GM12878 (cell line): ENCODE results near the gene MAP4K4. TPM values are rescaled to one million over a fixed set of nuclear protein-coding genes. Genes with fewer than 3 reads are reported as not detected.

Experiments
- ATAC-seq: fragments of 200-7000 bp; cut with Tn5 transposase; 3 replicates; pipeline ENCODE4 v1.9.1; 2020; ENCODE audit warnings: mild to moderate bottlenecking, moderate library complexity
- BruUV-seq: library from RNA; stranded (reverse); fragments of 400-500 nt; replicated peaks from 2 replicates; lab custom pipeline; 2021; lab: Mats Ljungman, UMichigan
- CTCF ChIA-PET: fragments of 300-600 bp; sonication (Branson Sonifier 250); formaldehyde crosslinking; extraction: SDS; loops from one replicate; lab custom pipeline; 2021; ENCODE audit warnings: inconsistent platforms; lab: Yijun Ruan, JAX
- POLR2A ChIA-PET: fragments of 350-600 bp; formaldehyde crosslinking; extraction: SDS; loops from one replicate; lab custom pipeline; 2021; ENCODE audit warnings: inconsistent platforms; lab: Charles Lee
- RAD21 ChIA-PET: fragments of 300-600 bp; sonication (Branson Sonifier 250); formaldehyde crosslinking; loops from one replicate; lab custom pipeline; 2023; ENCODE audit warnings: antibody characterized with exemption; ENCODE audit not compliant: unreplicated experiment; lab: Charles Lee
- SMC1A ChIA-PET: fragments of 300-600 bp; sonication (Branson Sonifier 250); formaldehyde crosslinking; loops from one replicate; lab custom pipeline; 2023; ENCODE audit not compliant: unreplicated experiment, uncharacterized antibody; lab: Charles Lee
- DNase-seq: peaks from one replicate; pipeline ENCODE4 v3.0.0-alpha.2; 2011; ENCODE audit warnings: low read depth, low spot score
- FAIRE-seq: peaks from 3 replicates; lab custom pipeline; 2011; peaks lifted over from hg19 to GRCh38; lab: Jason Lieb, UNC
- H2AFZ ChIP-seq: 2 replicates; pipeline ENCODE4 v1.6.0; 2011; ENCODE audit warnings: low read depth, low read length, control low read depth; ENCODE audit not compliant: control insufficient read depth
- H3K27ac ChIP-seq: 2 replicates; pipeline ENCODE4 v1.5.1; 2011; ENCODE audit warnings: control low read depth; ENCODE audit not compliant: control insufficient read depth, insufficient read depth
- H3K27me3 ChIP-seq, 2 experiments: replicated peaks in 1 of 2; 2 replicates each; pipeline versions ENCODE4 v1.6.0 to v1.6.1; 2011; ENCODE audit warnings: low read length in 1 of 2; ENCODE audit not compliant: control insufficient read depth in 2 of 2, insufficient read depth in 2 of 2
- H3K36me3 ChIP-seq, 2 experiments: 2 replicates each; pipeline ENCODE4 v1.5.1; 2011; ENCODE audit warnings: low read length in 1 of 2; ENCODE audit not compliant: control insufficient read depth in 2 of 2, insufficient read depth in 2 of 2
- H3K4me1 ChIP-seq: 2 replicates; pipeline ENCODE4 v1.6.1; 2011; ENCODE audit warnings: mild to moderate bottlenecking, low read length, moderate library complexity, mixed read lengths; ENCODE audit not compliant: control insufficient read depth, insufficient read depth
- H3K4me2 ChIP-seq: 2 replicates; pipeline ENCODE4 v1.6.0; 2011; ENCODE audit warnings: control low read depth; ENCODE audit not compliant: control insufficient read depth, insufficient read depth
- H3K4me3 ChIP-seq: fragments of 200-600 bp; sonication (generic); 2 replicates; pipeline ENCODE4 v1.5.1; 2016
- H3K79me2 ChIP-seq: 2 replicates; pipeline ENCODE4 v1.6.0; 2011; ENCODE audit warnings: low read length; ENCODE audit not compliant: control insufficient read depth, insufficient read depth
- H3K9ac ChIP-seq: 2 replicates; pipeline ENCODE4 v1.8.0; 2011; ENCODE audit warnings: low read length, control low read depth, mixed read lengths; ENCODE audit not compliant: control insufficient read depth, insufficient read depth
- H3K9me3 ChIP-seq: replicated peaks from 3 replicates; pipeline ENCODE4 v1.5.1; 2011; ENCODE audit warnings: mild to moderate bottlenecking, low read length; ENCODE audit not compliant: control insufficient read depth, insufficient read depth
- H4K20me1 ChIP-seq: 2 replicates; pipeline ENCODE4 v1.6.0; 2011; ENCODE audit not compliant: control insufficient read depth, insufficient read depth
- BCL11A ChIP-seq: IDR thresholded peaks from 2 replicates; pipeline ENCODE4 v1.6.1; 2011; ENCODE audit warnings: low read depth, low read length
- GATAD2B ChIP-seq: fragments of 450-650 bp; conservative IDR thresholded peaks from 2 replicates; pipeline ENCODE4 v1.6.1; 2017; ENCODE audit warnings: low read depth, mild to moderate bottlenecking, moderate library complexity
- HCFC1 ChIP-seq: fragments of 150-350 bp; IDR thresholded peaks from 2 replicates; pipeline ENCODE4 v1.6.1; 2014; ENCODE audit warnings: low read length
- HDGF ChIP-seq: fragments of 450-650 bp; IDR thresholded peaks from 2 replicates; pipeline ENCODE4 v1.6.1; 2016; ENCODE audit warnings: antibody characterized with exemption
- KAT2A ChIP-seq: conservative IDR thresholded peaks from 2 replicates; pipeline ENCODE4 v1.6.1; 2011; ENCODE audit warnings: low read depth, low read length; ENCODE audit not compliant: control insufficient read depth
- MXI1 ChIP-seq: fragments of 150-350 bp; IDR thresholded peaks from 2 replicates; pipeline ENCODE4 v1.6.1; 2011; ENCODE audit warnings: low read depth, mild to moderate bottlenecking, inconsistent platforms, low read length, improper control_type of control experiment
- PML ChIP-seq: IDR thresholded peaks from 2 replicates; pipeline ENCODE4 v1.6.1; 2012; ENCODE audit warnings: low read length, inconsistent platforms
- RAD21 ChIP-seq: IDR thresholded peaks from 2 replicates; pipeline ENCODE4 v1.6.1; 2011; ENCODE audit warnings: mild to moderate bottlenecking, low read depth, low read length, moderate library complexity; ENCODE audit not compliant: insufficient read depth
- RAD51 ChIP-seq: fragments of 450-650 bp; IDR thresholded peaks from 2 replicates; pipeline ENCODE4 v1.6.1; 2016; ENCODE audit warnings: moderate library complexity, mild to moderate bottlenecking, inconsistent platforms
- RELA ChIP-seq: fragments of 450-650 bp; IDR thresholded peaks from 2 replicates; pipeline ENCODE4 v1.8.0; 2014; ENCODE audit warnings: borderline replicate concordance; ENCODE audit not compliant: partially characterized antibody
- SMAD1 ChIP-seq: fragments of 450-650 bp; IDR thresholded peaks from 2 replicates; pipeline ENCODE4 v1.6.1; 2018; ENCODE audit warnings: mild to moderate bottlenecking, low read depth; ENCODE audit not compliant: partially characterized antibody
- SREBF1 ChIP-seq: IDR thresholded peaks from 2 replicates; pipeline ENCODE4 v1.6.1; 2012; ENCODE audit warnings: mild to moderate bottlenecking, low read length
- TARDBP ChIP-seq: IDR thresholded peaks from 2 replicates; pipeline ENCODE4 v1.6.1; 2016; ENCODE audit warnings: borderline replicate concordance
- WRNIP1 ChIP-seq: IDR thresholded peaks from 2 replicates; pipeline ENCODE4 v1.6.1; 2011; ENCODE audit warnings: low read depth, low read length, improper control_type of control experiment, borderline replicate concordance
- WGBS: methylation state at CpG from one replicate; pipeline ENCODE4 v1.1.6; 2016; ENCODE audit warnings: low lambda C conversion rate; ENCODE audit not compliant: insufficient replicate concordance, insufficient coverage; ENCODE audit errors: missing lambda C conversion rate; 5-methylcytosine and 5-hydroxymethylcytosine counted together
- in situ Hi-C: fragments of 300-500 bp; cut with MboI; formaldehyde crosslinking; loops from 9 replicates; pipeline ENCODE4 v1.14.3; 2018; ENCODE audit warnings: mixed read lengths
- intact Hi-C: fragments of 100-400 bp; cut with micrococcal nuclease; formaldehyde crosslinking; loops from one replicate; pipeline ENCODE4 v1.14.2; 2022; ENCODE audit not compliant: unreplicated experiment
- polyA plus RNA-seq, 11 experiments: library from polyadenylated mRNA; depleted of rRNA in 4 of 11; unstranded in 6 of 11; stranded (reverse) in 5 of 11; fragments of >200 nt; fragmentation: Nextera tagmentation in 4 of 11; fragmentation: Illumina TruSeq in 1 of 11; extraction: Ambion mirVana in 4 of 11; extraction: Trizol in 1 of 11; gene quantifications; 1 replicate in 1 of 11; 2 replicates in 10 of 11; pipeline versions ENCODE4 v1.2.1 to v1.2.3, GENCODE V29; 2011 to 2016; ENCODE audit warnings: inconsistent platforms in 2 of 11, missing spikeins in 2 of 11, low read depth in 1 of 11
- total RNA-seq, 4 experiments: library from RNA; depleted of rRNA in 3 of 4; stranded (reverse); fragments of >200 nt in 3 of 4; fragmentation: Illumina TruSeq in 1 of 4; extraction: Trizol in 1 of 4; gene quantifications; 2 replicates each; pipeline versions ENCODE4 v1.2.1 to v1.2.3, GENCODE V29; 2013 to 2021
- TF ChIP-seq, protein P1 (sequence below): IDR thresholded peaks from 2 replicates; pipeline ENCODE4 v1.6.1; 2011; ENCODE audit warnings: borderline replicate concordance, low read depth, mild to moderate bottlenecking, moderate library complexity, mixed read lengths, low read length; ENCODE audit not compliant: insufficient read depth; ENCODE audit errors: extremely low read length
- TF ChIP-seq, protein P2 (sequence below): fragments of 450-650 bp; IDR thresholded peaks from 2 replicates; pipeline ENCODE4 v1.6.1; 2018; ENCODE audit warnings: mild to moderate bottlenecking, low read depth, moderate library complexity; ENCODE audit not compliant: partially characterized antibody
- TF ChIP-seq, protein P3 (sequence below): IDR thresholded peaks from 2 replicates; pipeline ENCODE4 v1.6.1; 2011; ENCODE audit warnings: low read depth, low read length, improper control_type of control experiment, borderline replicate concordance

The MAP4K4 gene
- total and polyA plus RNA-seq, 10 of the 15 experiments (the other 5 are each of a cell fraction or from before 2014, with no cell fraction given) = 1.9 to 50.4 (median 9.7) TPM

DNA sequence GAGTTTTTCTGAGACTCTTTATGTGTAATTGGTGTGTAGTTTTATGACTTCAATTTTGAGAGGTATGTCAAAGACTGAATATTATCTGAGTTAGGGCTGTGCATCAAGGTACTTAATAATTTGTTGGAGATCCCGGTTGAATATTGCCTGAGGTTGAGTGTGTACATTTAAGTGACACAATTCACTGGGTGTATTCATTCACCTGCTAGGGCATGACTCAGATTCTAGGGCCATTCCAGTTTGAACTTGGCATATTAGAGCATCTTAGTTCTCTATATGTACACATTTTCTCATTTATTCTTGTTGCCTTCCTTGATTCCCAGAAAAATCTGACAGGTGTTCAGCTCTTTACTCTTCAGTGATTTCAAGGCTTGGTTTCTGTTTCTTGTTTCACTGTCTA, 12.5 kb downstream of the MAP4K4 start (continued):
- TF ChIP-seq SMAD1 (no peak), GATAD2B (no peak), RELA (no peak), SREBF1 (no peak), TARDBP (no peak), HDGF (no peak), PML (no peak), MXI1 (no peak)
- TF ChIP-seq, protein P1, sequence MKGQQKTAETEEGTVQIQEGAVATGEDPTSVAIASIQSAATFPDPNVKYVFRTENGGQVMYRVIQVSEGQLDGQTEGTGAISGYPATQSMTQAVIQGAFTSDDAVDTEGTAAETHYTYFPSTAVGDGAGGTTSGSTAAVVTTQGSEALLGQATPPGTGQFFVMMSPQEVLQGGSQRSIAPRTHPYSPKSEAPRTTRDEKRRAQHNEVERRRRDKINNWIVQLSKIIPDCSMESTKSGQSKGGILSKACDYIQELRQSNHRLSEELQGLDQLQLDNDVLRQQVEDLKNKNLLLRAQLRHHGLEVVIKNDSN = no peak

DNA sequence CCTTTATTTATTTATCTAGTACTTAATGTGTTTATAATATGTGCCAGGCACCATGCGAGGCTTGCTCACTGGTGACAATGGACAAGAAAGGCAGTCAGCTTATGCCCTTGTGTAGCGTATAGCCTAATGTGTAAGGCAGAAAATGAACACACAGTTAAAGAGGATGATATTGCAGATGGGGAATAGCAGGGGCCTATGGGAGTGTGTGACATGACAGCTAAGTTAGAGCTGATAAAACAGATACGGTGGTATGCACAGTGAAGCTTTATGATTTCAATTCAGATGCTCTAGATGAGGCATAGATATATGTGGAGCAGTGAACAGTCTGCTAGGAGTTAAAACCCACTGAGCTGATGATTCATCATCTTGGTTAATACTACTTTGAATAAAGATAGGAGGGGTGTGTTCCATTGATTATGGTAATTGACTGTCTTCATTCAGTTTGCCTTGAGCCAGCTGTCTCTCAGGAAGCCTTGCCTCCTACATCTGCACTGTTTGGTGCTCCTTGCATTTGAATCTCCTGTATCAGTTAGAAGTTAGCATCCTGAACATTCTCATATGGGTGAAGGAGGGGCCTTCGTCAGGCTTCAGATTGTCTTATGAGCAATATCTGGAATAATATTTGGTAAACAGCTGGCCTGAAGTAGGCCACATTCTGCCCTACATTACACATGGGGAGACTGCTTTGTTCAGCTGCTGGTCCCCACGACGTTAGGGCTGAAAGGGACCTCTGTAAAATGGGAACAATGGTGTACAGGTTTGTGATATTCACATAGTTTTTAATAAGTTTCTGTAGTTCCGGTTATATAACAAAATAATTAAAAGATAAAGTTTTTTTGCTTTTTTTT, 13.2 kb downstream of the MAP4K4 start:
- Histone ChIP-seq H3K9me3 (peaks cover 1% of the 10 kb centered on the region; the same call in 1 of the 3 replicates), H3K4me1 (peaks cover 11% of the 10 kb centered on the region), H3K9ac (no peak overlapping the region), H4K20me1 (no peaks in the 10 kb centered on the region), H3K27ac (no peak overlapping the region), H3K4me3 (no peak overlapping the region), H2AFZ (no peak overlapping the region), H3K79me2 (no peaks in the 10 kb centered on the region), H3K4me2 (no peak overlapping the region), H3K36me3 (no peaks in the 10 kb centered on the region), H3K27me3 (no peaks in the 10 kb centered on the region)
- no TSS peak for BruUV-seq
- POLR2A ChIA-PET = interaction anchor here (0.5 to 1.2 kb wide), 3 partner anchors 11 to 44 kb away, joined by 4 to 8 read pairs (median 4); no protein-coding TSS in a partner anchor
- RAD21 ChIA-PET = interaction anchor here (1.0 to 1.9 kb wide), 4 partner anchors 11 to 88 kb away, joined by 3 to 9 read pairs (median 4); no protein-coding TSS in a partner anchor
- peak; percentile 77 for ATAC-seq
- SMC1A ChIA-PET = interaction anchor here (1.2 to 2.9 kb wide), 10 partner anchors 7 to 125 kb away, joined by 3 to 17 read pairs (median 6); no protein-coding TSS in a partner anchor
- no peak for DNase-seq
- in situ Hi-C loops = no loop called here
- intact Hi-C loops = no loop called here
- CTCF ChIA-PET = interaction anchor here (0.7 to 3.0 kb wide), 6 partner anchors 9 to 173 kb away, joined by 3 to 16 read pairs (median 3); no protein-coding TSS in a partner anchor
- FAIRE-seq = no peak
- WGBS = 22% methylated on average over 7 of the region's 7 CpGs
- TF ChIP-seq MXI1 = no peak
- TF ChIP-seq, protein P2, sequence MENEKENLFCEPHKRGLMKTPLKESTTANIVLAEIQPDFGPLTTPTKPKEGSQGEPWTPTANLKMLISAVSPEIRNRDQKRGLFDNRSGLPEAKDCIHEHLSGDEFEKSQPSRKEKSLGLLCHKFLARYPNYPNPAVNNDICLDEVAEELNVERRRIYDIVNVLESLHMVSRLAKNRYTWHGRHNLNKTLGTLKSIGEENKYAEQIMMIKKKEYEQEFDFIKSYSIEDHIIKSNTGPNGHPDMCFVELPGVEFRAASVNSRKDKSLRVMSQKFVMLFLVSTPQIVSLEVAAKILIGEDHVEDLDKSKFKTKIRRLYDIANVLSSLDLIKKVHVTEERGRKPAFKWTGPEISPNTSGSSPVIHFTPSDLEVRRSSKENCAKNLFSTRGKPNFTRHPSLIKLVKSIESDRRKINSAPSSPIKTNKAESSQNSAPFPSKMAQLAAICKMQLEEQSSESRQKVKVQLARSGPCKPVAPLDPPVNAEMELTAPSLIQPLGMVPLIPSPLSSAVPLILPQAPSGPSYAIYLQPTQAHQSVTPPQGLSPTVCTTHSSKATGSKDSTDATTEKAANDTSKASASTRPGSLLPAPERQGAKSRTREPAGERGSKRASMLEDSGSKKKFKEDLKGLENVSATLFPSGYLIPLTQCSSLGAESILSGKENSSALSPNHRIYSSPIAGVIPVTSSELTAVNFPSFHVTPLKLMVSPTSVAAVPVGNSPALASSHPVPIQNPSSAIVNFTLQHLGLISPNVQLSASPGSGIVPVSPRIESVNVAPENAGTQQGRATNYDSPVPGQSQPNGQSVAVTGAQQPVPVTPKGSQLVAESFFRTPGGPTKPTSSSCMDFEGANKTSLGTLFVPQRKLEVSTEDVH = no peak
- no peak for TF ChIP-seq WRNIP1
- TF ChIP-seq RAD21 = no peak
- TF ChIP-seq KAT2A = no peak
- no peak for TF ChIP-seq PML
- TF ChIP-seq HCFC1 = no peak
- no peak for TF ChIP-seq BCL11A
- TF ChIP-seq RAD51 = no peak
- TF ChIP-seq, protein P3, sequence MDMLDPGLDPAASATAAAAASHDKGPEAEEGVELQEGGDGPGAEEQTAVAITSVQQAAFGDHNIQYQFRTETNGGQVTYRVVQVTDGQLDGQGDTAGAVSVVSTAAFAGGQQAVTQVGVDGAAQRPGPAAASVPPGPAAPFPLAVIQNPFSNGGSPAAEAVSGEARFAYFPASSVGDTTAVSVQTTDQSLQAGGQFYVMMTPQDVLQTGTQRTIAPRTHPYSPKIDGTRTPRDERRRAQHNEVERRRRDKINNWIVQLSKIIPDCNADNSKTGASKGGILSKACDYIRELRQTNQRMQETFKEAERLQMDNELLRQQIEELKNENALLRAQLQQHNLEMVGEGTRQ = no peak
